BLaER1 treated with 17β-estradiol and CSF1 and Interleukin-3, amounts not matched to agents 10 nM and 100 nM (cell line): ENCODE results near the gene TOP1.

Source experiments
- H3K27ac ChIP-seq, 11 experiments: shearing (Covaris generic); formaldehyde crosslinking; 2 replicates each; pipeline ENCODE4 v1.8.1; 2022
- H3K27me3 ChIP-seq, 11 experiments: shearing (Covaris generic); formaldehyde crosslinking; 2 replicates each; pipeline ENCODE4 v1.8.1; 2022
- H3K36me3 ChIP-seq, 11 experiments: shearing (Covaris generic); formaldehyde crosslinking; 2 replicates each; pipeline ENCODE4 v1.8.1; 2022
- H3K4me1 ChIP-seq, 10 experiments: shearing (Covaris generic); formaldehyde crosslinking; 2 replicates each; pipeline ENCODE4 v1.8.1; 2022
- H3K4me2 ChIP-seq, 11 experiments: shearing (Covaris generic); formaldehyde crosslinking; 2 replicates each; pipeline ENCODE4 v1.8.1; 2022
- H3K4me3 ChIP-seq, 10 experiments: shearing (Covaris generic); formaldehyde crosslinking; 2 replicates each; pipeline ENCODE4 v1.8.1; 2022
- H3K9ac ChIP-seq, 11 experiments: shearing (Covaris generic); formaldehyde crosslinking; 2 replicates each; pipeline ENCODE4 v1.8.1; 2022
- H3K9me3 ChIP-seq, 11 experiments: shearing (Covaris generic); formaldehyde crosslinking; replicated peaks in 1 of 11; 2 replicates each; pipeline ENCODE4 v1.8.1; 2022
- H4K20me1 ChIP-seq, 11 experiments: shearing (Covaris generic); formaldehyde crosslinking; 2 replicates each; pipeline ENCODE4 v1.8.1; 2022
- Cebpa-rat ChIP-seq, 11 experiments: shearing (Covaris generic); IDR thresholded peaks; 2 replicates each; pipeline ENCODE4 v1.8.1; 2022

Gene TOP1

GRCh38 chr20:41028359-41029149, at the start of gene TOP1:
Gene TOP1 (plus strand): TSS chr20:41028822. CDS start chr20:41029068, 246 bp downstream.
- peaks cover 39 to 47% (median 43%) of the 10 kb centered on the region in 10 experiments for H3K4me1 ChIP-seq
- H3K4me3 ChIP-seq = peak within 1 kb of the TSS; percentile 89 to 99 (median 98)
- no peaks in the 10 kb centered on the region for H3K9me3 ChIP-seq
- H4K20me1 ChIP-seq = peaks cover 34 to 49% (median 40%) of the 10 kb centered on the region in 11 experiments
- no peaks in the 10 kb centered on the region for H3K27me3 ChIP-seq
- peaks cover 0 to 35% (median 27%) of the 10 kb centered on the region in 11 experiments; a peak in 12 of 22 replicates for H3K36me3 ChIP-seq
- peak within 1 kb of the TSS; percentile 98 to 100 (median 99) for H3K9ac ChIP-seq
- H3K27ac ChIP-seq = peak within 1 kb of the TSS; percentile 93 to 100 (median 99)
- H3K4me2 ChIP-seq = peak within 1 kb of the TSS; percentile 89 to 98 (median 94)
- peak in 6 of 11 experiments; percentile 19 to 65 (median 54); a peak in 6 of 22 replicates for TF ChIP-seq Cebpa-rat (IDR thresholded peaks at IDR 0.05)

- peaks cover 0 to 28% (median 19%) of the 10 kb centered on the region in 10 experiments; a peak in 19 of 20 replicates for H3K4me1 ChIP-seq
Observed at GRCh38 chr20:40979247-40979646, 49.4 kb upstream of the TOP1 start.

GRCh38 chr20:40980106-40980827, 48.4 kb upstream of the TOP1 start:
- Histone ChIP-seq H3K4me1 (peaks cover 0 to 28% (median 19%) of the 10 kb centered on the region in 10 experiments; a peak in 19 of 20 replicates), H3K27ac (peak overlapping the region in 7 of 11 experiments; percentile 20 to 57 (median 52); a peak in 11 of 22 replicates), H3K9ac (peak overlapping the region in 1 of 11 experiments; percentile 28; a peak in 2 of 22 replicates), H3K4me2 (peak overlapping the region in 9 of 11 experiments; percentile 10 to 66 (median 43); a peak in 16 of 22 replicates), H3K27me3 (no peaks in the 10 kb centered on the region), H3K36me3 (0 out of 22 replicates have a peak, but pooled peaks cover 0 to 4% (median 0%) of the 10 kb centered on the region in 11 experiments), H4K20me1 (no peaks in the 10 kb centered on the region), H3K9me3 (peaks cover 31 to 45% (median 37%) of the 10 kb centered on the region in 11 experiments), H3K4me3 (no peak overlapping the region)
- TF ChIP-seq Cebpa-rat (IDR thresholded peaks at IDR 0.05) = peak in 8 of 11 experiments; percentile 18 to 69 (median 38); a peak in 9 of 22 replicates

More at GRCh38 chr20:40979247-40979646, 49.4 kb upstream of the TOP1 start:
- H3K4me3 ChIP-seq = no peak overlapping the region
- no peak overlapping the region for H3K9ac ChIP-seq
- peaks cover 31 to 45% (median 37%) of the 10 kb centered on the region in 11 experiments for H3K9me3 ChIP-seq
- no peak overlapping the region for H3K4me2 ChIP-seq
- H3K27ac ChIP-seq = peak overlapping the region in 2 of 11 experiments; percentile 51 to 52; a peak in 4 of 22 replicates
- TF ChIP-seq Cebpa-rat (IDR thresholded peaks at IDR 0.05) = no peak
- no peaks in the 10 kb centered on the region for H3K27me3 ChIP-seq
- no peaks in the 10 kb centered on the region for H4K20me1 ChIP-seq
- 0 out of 22 replicates have a peak, but pooled peaks cover 0 to 4% (median 0%) of the 10 kb centered on the region in 11 experiments for H3K36me3 ChIP-seq

GRCh38 chr20:40980828-40981310, 47.8 kb upstream of the TOP1 start:
- no peak for TF ChIP-seq Cebpa-rat (IDR thresholded peaks at IDR 0.05)
- Histone ChIP-seq H3K9me3 (peaks cover 31 to 40% (median 35%) of the 10 kb centered on the region in 11 experiments), H3K27me3 (no peaks in the 10 kb centered on the region), H3K9ac (0 out of 22 replicates have a peak overlapping the region, but pooled peaks of 1 of the 11 experiments have one; percentile 3), H4K20me1 (no peaks in the 10 kb centered on the region), H3K27ac (peak overlapping the region in 2 of 11 experiments; percentile 18 to 41; a peak in 3 of 22 replicates), H3K36me3 (0 out of 22 replicates have a peak, but pooled peaks cover 0 to 4% (median 0%) of the 10 kb centered on the region in 11 experiments), H3K4me2 (peak overlapping the region in 7 of 11 experiments; percentile 10 to 66 (median 52); a peak in 12 of 22 replicates), H3K4me3 (no peak overlapping the region), H3K4me1 (peaks cover 0 to 28% (median 19%) of the 10 kb centered on the region in 10 experiments; a peak in 19 of 20 replicates)

GRCh38 chr20:40982415-40983145, 46.0 kb upstream of the TOP1 start:
- H3K4me2 ChIP-seq = peak overlapping the region in 8 of 11 experiments; percentile 5 to 59 (median 35); a peak in 10 of 22 replicates
- H3K36me3 ChIP-seq = no peaks in the 10 kb centered on the region

GRCh38 chr20:40983898-40984297, 44.7 kb upstream of the TOP1 start:
- Histone ChIP-seq H3K27me3 (no peaks in the 10 kb centered on the region), H3K9ac (no peak overlapping the region), H3K36me3 (no peaks in the 10 kb centered on the region), H4K20me1 (no peaks in the 10 kb centered on the region), H3K4me2 (no peak overlapping the region), H3K9me3 (peaks cover 4 to 14% (median 9%) of the 10 kb centered on the region in 11 experiments; a peak in 21 of 22 replicates), H3K27ac (no peak overlapping the region), H3K4me3 (no peak overlapping the region), H3K4me1 (peaks cover 0 to 32% (median 23%) of the 10 kb centered on the region in 10 experiments; a peak in 19 of 20 replicates)
- TF ChIP-seq Cebpa-rat (IDR thresholded peaks at IDR 0.05) = no peak

More at GRCh38 chr20:40982415-40983145, 46.0 kb upstream of the TOP1 start:
- H3K27me3 ChIP-seq = no peaks in the 10 kb centered on the region
- no peaks in the 10 kb centered on the region for H4K20me1 ChIP-seq
- no peak overlapping the region for H3K4me3 ChIP-seq
- H3K9me3 ChIP-seq = peaks cover 18 to 27% (median 22%) of the 10 kb centered on the region in 11 experiments
- H3K9ac ChIP-seq = no peak overlapping the region
- TF ChIP-seq Cebpa-rat (IDR thresholded peaks at IDR 0.05) = no peak
- peak overlapping the region in 2 of 11 experiments; percentile 3 to 38; a peak in 2 of 22 replicates for H3K27ac ChIP-seq
- H3K4me1 ChIP-seq = peaks cover 0 to 32% (median 23%) of the 10 kb centered on the region in 10 experiments; a peak in 19 of 20 replicates

GRCh38 chr20:40984496-40984895, 44.1 kb upstream of the TOP1 start:
- Histone ChIP-seq H3K9me3 (peaks cover 0 to 8% (median 3%) of the 10 kb centered on the region in 11 experiments; a peak in 13 of 22 replicates), H3K36me3 (no peaks in the 10 kb centered on the region), H3K27me3 (no peaks in the 10 kb centered on the region), H3K4me3 (no peak overlapping the region), H3K9ac (no peak overlapping the region), H4K20me1 (no peaks in the 10 kb centered on the region), H3K4me2 (no peak overlapping the region), H3K4me1 (peaks cover 0 to 32% (median 23%) of the 10 kb centered on the region in 10 experiments; a peak in 19 of 20 replicates), H3K27ac (no peak overlapping the region)
- TF ChIP-seq Cebpa-rat (IDR thresholded peaks at IDR 0.05) = no peak

GRCh38 chr20:40986774-40987173, 41.8 kb upstream of the TOP1 start:
- Histone ChIP-seq H3K27ac (no peak overlapping the region), H3K9ac (no peak overlapping the region), H3K9me3 (peaks cover 0 to 6% (median 0%) of the 10 kb centered on the region in 11 experiments; a peak in 1 of 22 replicates), H3K4me3 (no peak overlapping the region), H3K4me2 (no peak overlapping the region), H3K36me3 (no peaks in the 10 kb centered on the region), H4K20me1 (no peaks in the 10 kb centered on the region), H3K27me3 (no peaks in the 10 kb centered on the region), H3K4me1 (peaks cover 16 to 37% (median 29%) of the 10 kb centered on the region in 10 experiments)
- TF ChIP-seq Cebpa-rat (IDR thresholded peaks at IDR 0.05) = no peak
